GM18951 (cell line): ENCODE results near the gene WDR4.
"Not testable (repeated sequence)": the region's sequence is repeated elsewhere in the genome, so short reads cannot be mapped to it uniquely, and the experiment has no call there.

Source experiments
- POLR2A ChIP-seq: IDR thresholded peaks from 4 replicates; pipeline ENCODE4 v1.6.1; 2011; ENCODE audit warnings: mild to moderate bottlenecking; ENCODE audit not compliant: insufficient read length, insufficient read depth; ENCODE audit errors: extremely low read depth
- in situ Hi-C: fragments of 300-500 bp; cut with MboI; formaldehyde crosslinking; loops from one replicate; pipeline ENCODE4 v1.12.0; 2022; ENCODE audit warnings: low sequenced_read_pairs, mixed read lengths, inconsistent platforms; ENCODE audit not compliant: unreplicated experiment

WDR4 gene

GRCh38 chr21:42815217-42815616 lies 64.1 kb downstream of the WDR4 start:
- in situ Hi-C loops, result no loop called here

GRCh38 chr21:42812528-42813241 lies 66.7 kb downstream of the WDR4 start:
- in situ Hi-C loops, result not testable (repeated sequence)

More at GRCh38 chr21:42815217-42815616, 64.1 kb downstream of the WDR4 start:
- no peak for TF ChIP-seq POLR2A

- no peak for TF ChIP-seq POLR2A
Measured at GRCh38 chr21:42811960-42812359, 67.4 kb downstream of the WDR4 start.

GRCh38 chr21:42809577-42810475 lies 69.5 kb downstream of the WDR4 start:
- TF ChIP-seq POLR2A, result no peak
- in situ Hi-C loops, result no loop called here

More at GRCh38 chr21:42811960-42812359, 67.4 kb downstream of the WDR4 start:
- in situ Hi-C loops, result no loop called here

- no peak for TF ChIP-seq POLR2A
- in situ Hi-C loops, result no loop called here
Measured at GRCh38 chr21:42809171-42809570, 70.2 kb downstream of the WDR4 start.

DNA sequence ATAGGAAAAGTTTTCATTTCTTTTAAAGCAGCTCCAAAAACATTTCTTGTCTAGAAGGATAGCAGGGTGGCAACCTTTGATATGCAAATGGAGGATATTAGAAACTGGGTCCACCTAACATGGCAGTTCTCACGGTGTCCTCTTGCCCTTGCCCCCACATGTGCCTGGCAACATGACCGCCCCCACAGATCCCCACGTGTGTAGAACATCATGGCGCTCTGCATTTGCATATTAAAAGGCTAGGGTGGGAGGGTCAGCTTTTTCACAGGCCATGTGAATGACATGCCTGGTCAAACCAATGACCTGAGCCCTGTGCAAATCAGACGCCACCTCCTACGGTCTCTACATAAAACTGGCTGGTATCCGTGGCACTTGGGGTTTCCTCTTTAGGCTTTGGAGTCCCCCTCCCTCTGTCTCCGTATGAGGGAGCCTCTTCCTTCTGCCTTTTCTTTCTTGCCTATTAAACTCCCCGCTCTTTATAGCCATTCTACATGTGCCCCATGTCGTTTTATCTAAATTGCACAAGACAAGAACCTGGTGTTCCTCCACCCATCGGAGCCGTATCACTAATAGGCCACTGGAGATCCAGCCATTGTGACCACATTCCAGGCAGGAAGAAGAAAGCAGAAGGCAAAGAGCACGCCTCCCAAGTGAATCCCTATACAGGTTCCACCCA lies 71.3 kb downstream of the WDR4 start:
- in situ Hi-C loops, result no loop called here
- no peak for TF ChIP-seq POLR2A

GRCh38 chr21:42807293-42807895 lies 71.9 kb downstream of the WDR4 start:
- in situ Hi-C loops, result not testable (repeated sequence)

- in situ Hi-C loops, result no loop called here
Measured at GRCh38 chr21:42806509-42807140, 72.7 kb downstream of the WDR4 start.

GRCh38 chr21:42801616-42802015 lies 77.7 kb downstream of the WDR4 start:
- in situ Hi-C loops, result not testable (repeated sequence)

More at GRCh38 chr21:42806509-42807140, 72.7 kb downstream of the WDR4 start:
- TF ChIP-seq POLR2A, result no peak

DNA sequence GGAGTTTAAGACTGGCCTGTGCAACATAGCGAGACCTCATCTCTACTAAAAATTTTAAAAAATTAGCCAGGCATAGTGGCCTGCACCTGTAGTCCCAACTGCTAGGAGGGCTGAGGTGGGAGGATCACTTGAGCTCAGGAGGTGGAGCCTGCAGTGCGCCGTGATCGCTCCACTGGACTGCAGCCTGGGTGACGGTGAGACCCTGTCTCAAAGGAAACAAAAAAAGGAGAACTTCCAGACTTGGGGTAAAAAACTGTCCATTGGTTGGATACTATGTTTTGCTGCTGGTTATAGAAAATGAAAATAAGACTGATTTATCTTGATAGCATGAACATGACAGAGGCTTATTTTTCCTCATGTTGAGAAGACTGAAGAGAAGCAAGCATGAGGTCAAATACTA lies 79.4 kb downstream of the WDR4 start:
- no peak for TF ChIP-seq POLR2A
- in situ Hi-C loops, result no loop called here

DNA sequence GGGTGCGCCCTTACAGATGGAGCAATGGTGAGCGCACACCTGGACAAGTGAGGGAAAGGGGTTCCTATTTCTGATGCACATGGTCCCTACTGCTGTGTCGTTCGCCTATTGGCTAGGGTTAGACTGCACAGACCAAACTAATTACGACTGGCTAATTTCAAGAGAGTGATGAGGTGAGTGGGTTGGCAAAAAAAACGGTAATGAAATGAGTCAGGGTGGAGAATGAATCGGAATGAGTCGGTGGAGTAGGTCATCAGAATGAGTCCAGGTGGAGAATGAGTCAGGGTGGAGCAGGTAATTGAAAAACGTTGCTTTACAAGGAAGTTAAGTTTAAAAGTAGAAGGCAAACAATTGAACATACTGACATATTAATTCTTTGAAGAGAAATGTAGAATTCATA lies 79.8 kb downstream of the WDR4 start:
- TF ChIP-seq POLR2A, result no peak
- in situ Hi-C loops, result no loop called here
